Measurements from ENCODE around the gene EDIL3.

Gene EDIL3

GRCh38 chr5:84403773-84404172, 19.1 kb upstream of the EDIL3 start:
- H4K91ac ChIP-seq (ENCODE audit: low read depth, low read length, poor library complexity), result no peak overlapping the region
- no peak overlapping the region for H2BK12ac ChIP-seq (ENCODE audit: low read length)
- H3K14ac ChIP-seq (ENCODE audit: low read length), result no peak overlapping the region
- H3K4me2 ChIP-seq (ENCODE audit: insufficient read depth, low read length, poor library complexity, severe bottlenecking), result no peak overlapping the region
- no peak overlapping the region for H3K4ac ChIP-seq (ENCODE audit: low read length)
- H3K27me3 ChIP-seq (ENCODE audit: control insufficient read depth in 3 of 3, insufficient read depth in 3 of 3, low read depth in 1 of 3, low read length in 3 of 3), result no peaks in the 10 kb centered on the region
- H3K79me1 ChIP-seq (ENCODE audit: low read depth, low read length), result no peaks in the 10 kb centered on the region
- H3K4me3 ChIP-seq (ENCODE audit: low read length in 2 of 2), result no peak overlapping the region
- no peaks in the 10 kb centered on the region for H3K9me3 ChIP-seq (replicated peaks in 1 of 2; ENCODE audit: control insufficient read depth in 2 of 2, insufficient read depth in 1 of 2, low read depth in 1 of 2, low read length in 2 of 2)
- H3K4me1 ChIP-seq (ENCODE audit: control insufficient read depth in 2 of 2, insufficient read depth in 1 of 2, low read depth in 1 of 2, low read length in 2 of 2), result no peaks in the 10 kb centered on the region
- no peak overlapping the region for H2AFZ ChIP-seq (ENCODE audit: low read length)
- H2BK120ac ChIP-seq (ENCODE audit: low read depth, low read length), result no peak overlapping the region
- H4K8ac ChIP-seq (ENCODE audit: low read depth, low read length), result no peak overlapping the region
- H3K36me3 ChIP-seq (replicated peaks in 1 of 2; ENCODE audit: control insufficient read depth in 2 of 2, insufficient read depth in 2 of 2, low read length in 2 of 2), result no peaks in the 10 kb centered on the region
- H3K23ac ChIP-seq (ENCODE audit: low read depth, low read length, poor library complexity), result no peak overlapping the region
- no peak for DNase-seq (ENCODE audit: low spot score)
- H3K27ac ChIP-seq (replicated peaks; ENCODE audit: low read length), result no peak overlapping the region
- H2AK5ac ChIP-seq (ENCODE audit: low read depth, low read length), result no peak overlapping the region
- H3K18ac ChIP-seq (ENCODE audit: low read length), result no peak overlapping the region
- H2BK5ac ChIP-seq (ENCODE audit: low read length), result no peak overlapping the region
- no peak overlapping the region for H3K9ac ChIP-seq (ENCODE audit: low read depth, low read length, poor library complexity)
- no peak overlapping the region for H2BK15ac ChIP-seq (ENCODE audit: low read length)

- no peaks in the 10 kb centered on the region for H3K79me1 ChIP-seq (ENCODE audit: low read depth, low read length)
- H2BK5ac ChIP-seq (ENCODE audit: low read length), result no peak overlapping the region
- no peak overlapping the region for H2BK15ac ChIP-seq (ENCODE audit: low read length)
- no peak overlapping the region for H3K18ac ChIP-seq (ENCODE audit: low read length)
- no peak overlapping the region for H3K4ac ChIP-seq (ENCODE audit: low read length)
- no peak overlapping the region for H2AK5ac ChIP-seq (ENCODE audit: low read depth, low read length)
- WGBS, 2 donors (ENCODE audit: extremely low coverage in 2 of 2, insufficient read length in 2 of 2, insufficient replicate concordance in 1 of 2), result no CpG with 5 or more reads among the region's 1 CpG
- H3K23ac ChIP-seq (ENCODE audit: low read depth, low read length, poor library complexity), result no peak overlapping the region
- H3K9ac ChIP-seq (ENCODE audit: low read depth, low read length, poor library complexity), result no peak overlapping the region
- H3K36me3 ChIP-seq (replicated peaks in 1 of 2; ENCODE audit: control insufficient read depth in 2 of 2, insufficient read depth in 2 of 2, low read length in 2 of 2), result no peaks in the 10 kb centered on the region
- no peak overlapping the region for H2AFZ ChIP-seq (ENCODE audit: low read length)
- H2BK12ac ChIP-seq (ENCODE audit: low read length), result no peak overlapping the region
- no peak overlapping the region for H2BK120ac ChIP-seq (ENCODE audit: low read depth, low read length)
- no peak overlapping the region for H4K8ac ChIP-seq (ENCODE audit: low read depth, low read length)
- H3K4me2 ChIP-seq (ENCODE audit: insufficient read depth, low read length, poor library complexity, severe bottlenecking), result no peak overlapping the region
- no peak for DNase-seq (ENCODE audit: low spot score)
- no peak overlapping the region for H3K14ac ChIP-seq (ENCODE audit: low read length)
- H3K9me3 ChIP-seq (replicated peaks in 1 of 2; ENCODE audit: control insufficient read depth in 2 of 2, insufficient read depth in 1 of 2, low read depth in 1 of 2, low read length in 2 of 2), result no peaks in the 10 kb centered on the region
- H3K27ac ChIP-seq (replicated peaks; ENCODE audit: low read length), result no peak overlapping the region
- no peak overlapping the region for H3K4me3 ChIP-seq (ENCODE audit: low read length in 2 of 2)
- no peaks in the 10 kb centered on the region for H3K4me1 ChIP-seq (ENCODE audit: control insufficient read depth in 2 of 2, insufficient read depth in 1 of 2, low read depth in 1 of 2, low read length in 2 of 2)
- no peaks in the 10 kb centered on the region for H3K27me3 ChIP-seq (ENCODE audit: control insufficient read depth in 3 of 3, insufficient read depth in 3 of 3, low read depth in 1 of 3, low read length in 3 of 3)
- H4K91ac ChIP-seq (ENCODE audit: low read depth, low read length, poor library complexity), result no peak overlapping the region
Measured at GRCh38 chr5:84397385-84397784, 12.7 kb upstream of the EDIL3 start.

GRCh38 chr5:84393969-84394368, 9.3 kb upstream of the EDIL3 start:
- Histone ChIP-seq H3K9me3 (replicated peaks in 1 of 2; ENCODE audit: control insufficient read depth in 2 of 2, insufficient read depth in 1 of 2, low read depth in 1 of 2, low read length in 2 of 2) (no peaks in the 10 kb centered on the region), H2AFZ (ENCODE audit: low read length) (no peak overlapping the region), H3K4me3 (ENCODE audit: low read length in 2 of 2) (no peak overlapping the region), H2BK120ac (ENCODE audit: low read depth, low read length) (no peak overlapping the region), H3K18ac (ENCODE audit: low read length) (no peak overlapping the region), H3K27ac (replicated peaks; ENCODE audit: low read length) (no peak overlapping the region), H3K4me1 (ENCODE audit: control insufficient read depth in 2 of 2, insufficient read depth in 1 of 2, low read depth in 1 of 2, low read length in 2 of 2) (no peaks in the 10 kb centered on the region), H4K8ac (ENCODE audit: low read depth, low read length) (no peak overlapping the region), H3K27me3 (ENCODE audit: control insufficient read depth in 3 of 3, insufficient read depth in 3 of 3, low read depth in 1 of 3, low read length in 3 of 3) (no peaks in the 10 kb centered on the region), H2BK15ac (ENCODE audit: low read length) (no peak overlapping the region), H2BK5ac (ENCODE audit: low read length) (no peak overlapping the region), H3K36me3 (replicated peaks in 1 of 2; ENCODE audit: control insufficient read depth in 2 of 2, insufficient read depth in 2 of 2, low read length in 2 of 2) (no peaks in the 10 kb centered on the region), H3K79me1 (ENCODE audit: low read depth, low read length) (no peaks in the 10 kb centered on the region), H3K9ac (ENCODE audit: low read depth, low read length, poor library complexity) (no peak overlapping the region), H2BK12ac (ENCODE audit: low read length) (no peak overlapping the region), H3K23ac (ENCODE audit: low read depth, low read length, poor library complexity) (no peak overlapping the region), H3K4me2 (ENCODE audit: insufficient read depth, low read length, poor library complexity, severe bottlenecking) (no peak overlapping the region), H2AK5ac (ENCODE audit: low read depth, low read length) (no peak overlapping the region), H4K91ac (ENCODE audit: low read depth, low read length, poor library complexity) (no peak overlapping the region), H3K4ac (ENCODE audit: low read length) (no peak overlapping the region), H3K14ac (ENCODE audit: low read length) (no peak overlapping the region)
- DNase-seq (ENCODE audit: low spot score), result no peak
- no CpG with 5 or more reads among the region's 6 CpGs for WGBS, 2 donors (ENCODE audit: extremely low coverage in 2 of 2, insufficient read length in 2 of 2, insufficient replicate concordance in 1 of 2)

GRCh38 chr5:84392836-84393235, 8.2 kb upstream of the EDIL3 start:
- Histone ChIP-seq H3K36me3 (replicated peaks in 1 of 2; ENCODE audit: control insufficient read depth in 2 of 2, insufficient read depth in 2 of 2, low read length in 2 of 2) (no peaks in the 10 kb centered on the region), H3K4me3 (ENCODE audit: low read length in 2 of 2) (no peak overlapping the region), H2BK5ac (ENCODE audit: low read length) (no peak overlapping the region), H3K79me1 (ENCODE audit: low read depth, low read length) (no peaks in the 10 kb centered on the region), H4K91ac (ENCODE audit: low read depth, low read length, poor library complexity) (no peak overlapping the region), H3K4me2 (ENCODE audit: insufficient read depth, low read length, poor library complexity, severe bottlenecking) (no peak overlapping the region), H3K23ac (ENCODE audit: low read depth, low read length, poor library complexity) (no peak overlapping the region), H2AK5ac (ENCODE audit: low read depth, low read length) (no peak overlapping the region), H3K4ac (ENCODE audit: low read length) (no peak overlapping the region), H2BK15ac (ENCODE audit: low read length) (no peak overlapping the region), H3K27me3 (ENCODE audit: control insufficient read depth in 3 of 3, insufficient read depth in 3 of 3, low read depth in 1 of 3, low read length in 3 of 3) (no peaks in the 10 kb centered on the region), H3K14ac (ENCODE audit: low read length) (no peak overlapping the region), H3K18ac (ENCODE audit: low read length) (no peak overlapping the region), H4K8ac (ENCODE audit: low read depth, low read length) (no peak overlapping the region), H2BK12ac (ENCODE audit: low read length) (no peak overlapping the region), H3K9me3 (replicated peaks in 1 of 2; ENCODE audit: control insufficient read depth in 2 of 2, insufficient read depth in 1 of 2, low read depth in 1 of 2, low read length in 2 of 2) (no peaks in the 10 kb centered on the region), H3K27ac (replicated peaks; ENCODE audit: low read length) (no peak overlapping the region), H2BK120ac (ENCODE audit: low read depth, low read length) (no peak overlapping the region), H3K9ac (ENCODE audit: low read depth, low read length, poor library complexity) (no peak overlapping the region), H3K4me1 (ENCODE audit: control insufficient read depth in 2 of 2, insufficient read depth in 1 of 2, low read depth in 1 of 2, low read length in 2 of 2) (no peaks in the 10 kb centered on the region), H2AFZ (ENCODE audit: low read length) (no peak overlapping the region)
- no CpG with 5 or more reads among the region's 2 CpGs for WGBS, 2 donors (ENCODE audit: extremely low coverage in 2 of 2, insufficient read length in 2 of 2, insufficient replicate concordance in 1 of 2)
- no peak for DNase-seq (ENCODE audit: low spot score)

Measured in neuronal stem cell (in vitro differentiated cells).